ENCODE results near the gene DOK7.

GRCh38 chr4:3475041-3475712, 12.1 kb downstream of the DOK7 start:
- TF ChIP-seq CTCF (IDR thresholded peaks at IDR 0.05) = no peak
- TF ChIP-seq POLR2A (IDR thresholded peaks at IDR 0.05) = no peak
- no peak for TF ChIP-seq POLR2AphosphoS5 (IDR thresholded peaks at IDR 0.05)

Measured in breast epithelium (tissue), 3 donors.